Fibroblast of skin of left quadriceps (primary cell): ENCODE results near the gene GAL3ST2.
"Not testable (repeated sequence)": the region's sequence is repeated elsewhere in the genome, so short reads cannot be mapped to it uniquely, and the experiment has no call there.

ENCODE experiments used
- DNase-seq, 2 experiments: peaks; one replicate each; pipeline ENCODE4 v3.0.0-alpha.2; 2013; ENCODE audit warnings: low read depth in 2 of 2

GAL3ST2 gene

DNA sequence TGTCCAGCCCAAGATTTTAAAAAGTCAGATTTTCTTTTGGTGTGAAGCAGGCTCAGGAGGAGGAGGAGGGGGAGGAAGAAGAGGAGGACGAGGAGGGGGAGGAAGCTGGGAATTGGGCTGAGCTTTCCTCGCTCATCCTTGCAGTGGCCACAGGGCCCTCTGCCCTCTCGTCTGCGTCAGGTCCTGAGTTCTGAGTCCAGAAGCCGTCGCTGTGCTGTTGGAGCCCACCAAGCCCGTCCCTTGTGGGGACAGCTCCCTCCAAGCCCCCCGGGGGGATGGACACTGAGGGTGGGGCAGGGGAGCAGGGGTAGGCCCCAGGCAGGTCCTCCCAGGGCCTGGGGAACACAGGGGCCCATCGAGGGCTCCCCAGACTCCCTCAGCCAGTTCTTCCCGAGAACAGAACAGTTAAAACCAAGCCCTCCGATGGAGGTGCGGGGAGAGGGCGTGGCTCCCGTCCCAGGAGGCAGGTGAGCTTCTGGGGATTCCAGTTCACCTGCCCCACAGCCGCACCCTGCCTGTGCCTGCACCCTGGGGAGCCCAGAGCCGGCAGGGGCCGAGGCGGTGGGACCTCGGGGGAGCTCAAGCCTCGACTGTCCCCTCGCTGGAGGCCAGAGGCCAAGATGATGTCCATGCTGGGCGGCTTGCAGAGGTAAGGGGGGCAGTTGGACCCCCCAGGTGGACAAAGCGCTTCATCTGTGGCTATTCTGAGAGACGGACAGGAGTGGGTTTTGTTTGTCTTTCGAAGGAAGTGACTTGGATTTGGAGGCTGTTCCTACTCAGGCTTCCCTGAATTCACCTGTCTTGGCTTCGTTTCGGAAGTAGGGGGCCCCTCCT is at the start of gene GAL3ST2:
GAL3ST2 (plus strand) TSS at position 487 of the 834 bp plus-strand sequence; CDS start at position 621, 134 bp downstream.
- DNase-seq: no peak

DNA sequence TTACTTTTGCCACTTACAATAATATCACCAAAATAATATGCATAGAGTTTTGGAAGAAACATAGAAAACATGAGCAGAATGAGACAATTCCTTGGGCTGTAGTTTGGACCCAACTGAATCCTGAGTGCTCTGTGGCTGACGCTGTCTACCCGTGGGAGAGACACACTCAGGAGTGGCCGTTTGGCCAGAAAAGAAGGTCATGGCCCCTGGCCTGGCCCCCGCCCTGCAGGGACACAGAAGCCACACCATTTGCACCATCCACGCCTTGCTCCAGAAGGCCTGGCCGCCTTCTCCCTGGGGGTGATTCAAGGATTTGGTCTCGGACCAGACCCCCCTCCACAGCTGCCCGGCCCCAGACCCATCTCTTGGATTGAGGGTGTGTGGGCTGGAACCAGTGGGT is 48.6 kb upstream of the GAL3ST2 start:
- DNase-seq: no peak

DNA sequence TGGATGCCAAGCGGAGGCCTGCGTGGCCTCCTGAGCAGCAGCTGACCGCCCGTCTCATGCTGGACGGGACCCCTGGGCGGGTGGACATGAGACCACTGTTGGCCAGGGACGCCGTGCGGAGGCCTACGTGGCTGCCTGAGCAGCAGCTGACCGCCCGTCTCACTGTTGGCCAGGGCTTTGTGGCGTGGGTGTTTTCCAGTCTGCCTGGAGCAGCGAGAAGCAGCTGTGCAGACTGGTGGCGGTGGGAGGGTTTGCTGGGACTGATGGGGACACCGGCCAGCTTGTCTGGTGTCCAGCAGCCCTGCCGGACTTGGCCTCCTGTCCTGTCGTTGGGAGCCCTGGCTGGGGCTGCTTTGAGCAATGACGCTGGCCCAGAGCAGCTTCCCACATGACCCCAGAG is 48.0 kb upstream of the GAL3ST2 start:
- no peak for DNase-seq

DNA sequence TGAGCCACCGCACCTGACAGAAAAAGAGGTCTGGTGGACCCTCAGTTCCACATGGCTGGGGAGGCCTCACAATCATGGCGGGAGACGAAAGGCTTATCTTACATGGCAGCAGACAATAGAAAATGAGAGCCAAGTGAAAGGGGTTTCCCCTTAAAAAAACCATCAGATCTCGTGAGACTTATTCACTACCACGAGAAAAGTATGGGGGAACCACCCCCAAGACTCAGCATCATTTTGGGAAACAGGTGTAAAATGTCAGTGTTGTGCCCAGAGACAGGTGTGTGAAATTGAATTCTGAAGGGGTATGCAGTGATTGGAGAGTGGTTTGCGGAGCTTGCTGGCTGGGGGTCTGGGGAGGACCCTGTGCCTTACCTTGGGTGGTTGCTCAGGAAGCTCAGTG is 46.8 kb upstream of the GAL3ST2 start:
- no peak for DNase-seq

DNA sequence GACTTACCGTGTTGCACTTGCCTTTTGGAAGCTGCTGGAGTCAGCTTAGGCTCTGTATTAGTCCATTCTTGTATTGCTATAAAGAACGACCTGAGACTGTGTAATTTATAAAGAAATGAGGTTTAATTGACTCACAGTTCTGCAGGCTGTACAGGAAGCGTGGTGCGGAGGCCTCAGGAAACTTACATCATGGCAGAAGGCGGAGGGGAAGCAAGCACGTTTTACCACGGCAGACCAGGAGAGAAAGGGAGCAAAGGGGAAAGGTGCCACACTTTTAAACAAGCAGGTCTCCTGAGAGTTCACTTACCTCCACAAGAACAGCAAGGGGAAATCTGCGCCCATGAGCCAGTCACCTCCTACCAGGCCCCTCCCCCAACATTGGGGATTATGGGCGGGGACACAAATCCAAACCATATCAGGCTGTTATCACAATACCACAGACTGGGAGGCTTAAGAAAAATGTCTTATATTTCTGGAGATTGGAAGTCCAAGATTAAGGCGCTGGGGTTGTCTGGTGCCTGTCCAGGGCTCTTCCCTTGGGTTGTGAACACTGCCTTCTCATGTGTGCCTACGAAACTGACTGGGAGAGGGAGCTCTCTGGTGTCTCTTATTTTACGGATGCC is 45.8 kb upstream of the GAL3ST2 start:
- DNase-seq: no peak

DNA sequence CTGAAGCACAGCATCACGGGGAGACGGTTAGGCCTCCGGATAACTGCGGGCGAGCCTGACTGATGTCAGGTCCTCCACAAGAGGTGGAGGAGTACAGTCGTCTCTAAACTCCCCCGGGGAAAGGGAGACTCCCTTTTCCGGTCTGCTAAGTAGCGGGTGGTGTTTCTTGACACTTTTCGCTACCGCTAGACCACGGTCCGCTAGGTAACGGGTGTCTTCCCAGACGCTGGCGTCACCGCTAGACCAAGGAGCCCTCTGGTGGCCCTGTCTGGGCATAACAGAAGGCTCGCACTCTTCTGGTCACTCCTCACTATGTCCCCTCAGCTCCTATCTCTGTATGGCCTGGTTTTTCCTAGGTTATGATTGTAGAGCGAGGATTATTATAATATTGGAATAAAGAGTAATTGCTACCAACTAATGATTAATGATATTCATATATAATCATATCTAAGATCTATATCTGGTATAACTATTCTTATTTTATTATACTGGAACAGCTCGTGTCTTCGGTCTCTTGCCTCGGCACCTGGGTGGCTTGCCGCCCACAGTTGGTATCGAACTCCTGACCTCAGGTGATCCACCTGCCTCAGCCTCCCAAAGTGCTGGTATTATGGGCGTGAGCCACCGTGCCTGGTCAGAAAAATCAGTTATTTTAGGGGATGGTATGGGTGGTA is 44.0 kb upstream of the GAL3ST2 start:
- not testable (repeated sequence) for DNase-seq

DNA sequence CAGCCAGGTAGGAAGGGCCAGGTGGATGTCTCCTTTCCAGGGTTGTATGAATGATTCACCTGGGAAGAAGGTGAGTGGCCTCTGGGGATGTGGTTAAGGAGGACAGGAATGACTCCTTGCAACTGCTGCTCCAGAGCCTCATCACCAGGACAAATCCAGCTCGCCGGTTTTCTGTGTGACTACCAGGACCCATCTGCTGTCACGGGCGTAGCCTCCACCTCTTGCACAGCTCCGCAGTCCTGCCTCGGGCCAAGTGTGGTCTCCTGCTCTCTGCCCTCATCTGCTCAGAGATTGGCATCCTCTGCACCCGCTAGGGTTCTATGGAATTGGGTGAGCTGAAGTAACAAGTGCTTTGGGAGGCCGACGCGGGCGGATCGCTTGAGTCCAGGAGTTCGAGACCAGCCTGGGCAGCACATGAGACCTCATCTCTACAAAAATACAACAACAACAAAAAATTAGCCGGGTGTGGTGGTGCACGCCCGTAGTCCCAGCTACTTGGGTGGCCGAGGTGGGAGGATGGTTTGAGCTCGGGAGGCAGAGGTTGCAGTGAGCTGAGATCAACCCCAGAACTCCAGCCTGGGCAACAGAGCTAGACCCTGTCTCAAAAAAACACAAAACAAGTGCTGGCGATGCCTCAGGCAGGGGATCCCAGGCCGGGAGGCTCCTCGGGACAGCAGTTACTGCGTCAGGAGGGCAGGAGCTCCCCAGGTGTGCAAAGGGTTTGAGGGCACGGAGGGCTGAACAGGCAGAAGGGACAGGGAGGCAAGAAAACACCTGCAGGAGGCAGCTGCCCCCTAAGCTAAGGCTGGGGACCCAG is 43.0 kb upstream of the GAL3ST2 start:
- DNase-seq: no peak

DNA sequence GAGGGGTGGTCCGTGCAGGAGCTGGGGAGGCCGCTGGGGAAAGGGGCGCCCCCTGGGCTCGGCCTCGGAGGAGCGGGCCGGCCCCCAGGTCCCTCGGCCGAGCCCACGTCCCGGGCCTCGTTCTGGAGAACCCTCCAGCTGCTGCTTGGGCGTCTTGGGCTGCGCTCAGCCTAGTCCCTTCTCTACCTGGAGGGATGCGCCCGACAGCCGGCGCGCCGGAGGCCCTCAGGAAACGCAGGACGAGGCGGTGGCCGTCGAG is 42.5 kb upstream of the GAL3ST2 start:
- no peak for DNase-seq

DNA sequence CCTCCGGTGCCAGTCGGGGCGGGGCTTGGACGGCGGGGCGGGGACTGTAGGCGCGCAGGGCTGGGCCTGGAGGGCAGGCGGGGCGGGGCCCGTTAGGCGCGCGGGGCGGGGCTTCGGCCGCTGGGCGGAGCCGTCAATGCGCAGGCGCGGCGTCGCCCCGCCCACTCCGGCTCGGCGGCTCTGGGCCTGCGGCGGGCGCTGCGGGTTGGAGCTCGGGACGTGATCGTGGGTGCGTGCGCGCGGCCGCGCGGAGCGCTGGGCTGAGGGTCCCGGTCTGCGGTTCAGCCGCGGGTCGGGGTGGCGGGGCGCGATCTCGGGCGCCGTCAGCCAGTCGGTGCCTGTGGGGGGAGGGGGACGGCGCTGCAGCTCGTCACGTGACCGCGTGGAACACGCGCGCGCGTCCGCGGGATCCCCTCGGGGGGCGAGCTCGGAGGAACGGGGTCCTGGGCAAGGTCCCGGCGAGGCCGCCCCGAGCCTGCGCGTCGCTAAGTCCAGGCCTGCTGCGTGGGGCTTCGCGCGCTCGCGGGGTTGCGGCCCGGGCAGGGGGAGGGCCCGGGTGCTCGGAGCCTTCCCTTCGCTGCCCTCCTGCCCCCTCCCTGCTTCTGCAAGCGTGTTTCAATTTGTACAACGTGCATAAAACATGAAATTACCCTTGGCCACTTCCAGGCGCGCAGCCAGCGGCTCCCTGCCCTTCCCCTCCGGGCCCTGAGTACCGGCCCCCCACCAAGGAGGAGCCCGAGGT is 42.0 kb upstream of the GAL3ST2 start, which contains the start of gene D2HGDH:
D2HGDH (plus strand) TSS at position 164 of the 742 bp plus-strand sequence. CDS start 595 bp downstream, outside the sequence.
- peak; percentile 62 to 64 for DNase-seq

DNA sequence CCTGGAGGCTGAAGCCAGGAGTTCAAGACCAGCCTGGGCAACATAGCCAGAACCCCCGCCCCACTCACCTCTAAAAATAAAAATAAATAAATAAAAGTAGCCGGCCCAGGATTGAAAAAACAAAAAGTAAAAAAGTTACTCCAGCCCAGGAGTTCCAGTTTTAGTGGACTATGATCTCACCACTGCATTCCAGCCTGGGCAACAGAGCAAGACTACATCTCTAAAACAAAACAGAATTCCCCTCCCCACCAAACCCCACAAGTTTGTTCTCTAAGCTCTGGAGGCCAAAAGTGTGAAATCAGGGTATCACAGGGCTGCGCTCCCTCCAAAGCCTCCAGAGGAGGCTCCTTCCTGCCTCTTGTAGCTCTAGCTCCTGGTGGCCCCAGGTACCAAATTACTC is 40.5 kb upstream of the GAL3ST2 start:
- no peak for DNase-seq

DNA sequence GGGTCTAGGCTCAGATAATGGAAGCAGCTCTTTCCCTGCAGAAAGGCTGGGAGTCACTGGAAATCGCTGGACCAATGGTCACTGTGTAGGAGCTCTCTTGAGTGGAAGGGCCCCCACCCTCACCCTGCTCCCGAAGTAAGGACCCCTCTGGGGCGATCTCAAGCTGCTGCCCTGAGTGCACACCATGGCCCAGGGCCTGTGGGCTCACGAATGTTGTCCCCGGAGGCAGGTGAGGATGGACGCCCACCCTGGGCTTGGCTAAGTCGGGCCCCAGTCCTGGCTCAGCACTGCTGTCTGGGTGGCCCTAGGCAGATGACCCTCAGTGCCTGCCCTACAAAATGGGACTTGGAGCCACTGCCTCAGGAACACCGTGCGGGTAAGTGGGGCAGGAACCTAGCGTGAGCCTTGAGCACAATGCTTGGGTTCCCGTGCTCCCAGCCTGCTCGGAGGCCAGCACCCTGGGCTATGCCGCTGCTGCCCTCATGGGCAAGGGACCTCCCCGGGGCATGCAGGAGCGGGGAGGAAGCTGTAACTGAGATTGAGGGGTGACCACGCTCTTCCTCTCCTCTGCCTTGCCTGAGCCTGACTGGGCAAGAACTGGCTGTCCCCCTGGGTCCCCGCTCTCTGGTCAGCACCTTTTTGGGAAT is 38.5 kb upstream of the GAL3ST2 start:
- DNase-seq: no peak

DNA sequence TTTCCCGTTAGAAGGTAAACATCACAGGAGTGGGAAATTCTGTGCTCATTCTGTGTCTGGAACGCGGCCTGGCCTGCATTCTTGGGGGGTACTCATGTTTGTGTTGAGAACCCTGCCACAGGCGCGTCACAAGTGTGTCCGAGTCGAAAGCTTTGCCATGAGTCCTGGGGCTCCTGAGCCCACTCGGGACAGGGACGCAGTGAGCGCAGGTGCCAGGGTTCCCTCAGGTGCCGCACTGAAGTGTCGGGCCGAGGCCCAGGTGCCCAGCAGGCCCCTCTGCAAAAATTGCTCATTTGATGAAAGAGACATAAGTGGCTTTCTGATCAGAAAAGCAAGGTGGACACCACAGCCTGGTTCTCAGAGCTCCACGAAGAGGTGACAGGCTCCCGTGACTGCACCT is 37.4 kb upstream of the GAL3ST2 start:
- no peak for DNase-seq

DNA sequence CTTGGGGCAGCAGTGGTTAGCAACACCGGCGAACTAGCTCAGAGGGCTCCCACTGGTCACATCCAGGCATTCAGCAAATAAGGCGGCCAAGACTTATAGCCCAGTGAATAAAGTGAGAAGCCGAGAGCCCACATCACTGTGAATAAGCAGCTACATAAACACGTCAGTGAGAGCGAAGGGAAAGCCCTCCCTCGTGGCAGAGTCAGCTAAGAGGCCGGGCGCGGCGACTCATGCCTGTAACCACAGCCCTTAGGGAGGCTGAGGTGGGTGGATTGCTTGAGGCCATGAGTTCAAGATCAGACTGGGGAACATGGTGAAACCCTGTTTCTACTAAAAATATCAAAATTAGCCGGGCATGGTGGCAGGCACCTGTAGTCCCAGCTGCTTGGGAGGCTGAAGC is 37.0 kb upstream of the GAL3ST2 start:
- DNase-seq: no peak

DNA sequence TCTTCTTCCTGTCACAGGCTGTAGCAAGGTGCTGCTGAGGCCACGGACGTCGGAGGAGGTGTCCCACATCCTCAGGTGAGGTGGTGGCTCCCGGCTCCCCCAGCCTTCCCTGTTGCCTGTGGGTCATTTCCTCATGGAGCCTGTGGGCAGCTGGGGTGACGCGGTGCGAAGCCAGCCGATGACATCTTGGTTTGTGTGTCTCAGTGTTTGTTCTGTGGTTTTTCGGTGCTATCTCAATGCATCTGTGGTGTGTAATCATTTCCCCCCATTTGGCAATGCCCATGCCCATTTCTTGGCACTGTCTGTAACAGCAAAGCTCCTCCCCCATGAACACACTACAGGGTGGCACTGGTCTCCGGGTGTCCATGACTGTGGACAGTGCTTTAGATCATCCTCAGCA is 35.6 kb upstream of the GAL3ST2 start:
- no peak for DNase-seq

DNA sequence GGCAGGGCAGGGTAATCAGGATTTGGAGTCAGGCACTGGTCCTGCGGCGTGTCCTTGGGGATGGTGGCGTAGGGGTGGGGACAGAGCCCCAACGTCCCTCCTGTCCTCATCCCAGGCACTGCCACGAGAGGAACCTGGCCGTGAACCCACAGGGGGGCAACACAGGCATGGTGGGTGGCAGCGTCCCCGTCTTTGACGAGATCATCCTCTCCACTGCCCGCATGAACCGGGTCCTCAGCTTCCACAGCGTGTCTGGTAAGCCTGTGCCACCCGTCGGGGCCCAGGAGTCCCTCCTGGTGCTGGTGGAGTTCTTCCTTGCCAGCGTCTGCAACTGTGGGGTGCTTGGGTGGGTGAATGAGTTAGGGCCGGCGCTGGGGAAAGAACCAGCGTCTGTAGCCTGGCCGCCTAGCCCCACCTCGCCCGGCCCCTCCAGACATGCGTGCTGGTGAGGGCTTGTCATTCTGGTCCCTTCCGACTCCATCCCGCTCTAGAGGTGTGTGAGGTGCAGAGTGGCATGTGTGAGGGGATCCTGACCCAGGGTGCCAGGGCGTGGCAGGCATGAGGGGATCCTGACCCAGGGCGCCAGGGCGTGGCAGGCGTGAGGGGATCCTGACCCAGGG is 34.2 kb upstream of the GAL3ST2 start:
- no peak for DNase-seq

DNA sequence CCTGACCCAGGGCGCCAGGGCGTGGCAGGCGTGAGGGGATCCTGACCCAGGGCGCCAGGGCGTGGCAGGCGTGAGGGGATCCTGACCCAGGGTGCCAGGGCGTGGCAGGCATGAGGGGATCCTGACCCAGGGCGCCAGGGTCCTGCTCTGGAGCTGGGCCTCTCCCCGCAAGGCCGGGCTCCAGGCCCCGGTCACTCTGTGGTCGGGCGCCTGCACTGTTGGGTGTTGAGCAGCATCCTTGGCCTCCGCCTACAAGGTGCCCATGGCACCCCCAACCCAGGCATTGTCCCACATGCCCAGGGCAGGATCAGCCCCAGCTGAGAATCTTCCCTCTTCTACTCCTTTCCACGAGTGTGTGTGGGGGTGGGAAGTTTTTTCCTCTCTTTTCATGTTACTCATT is 33.6 kb upstream of the GAL3ST2 start:
- DNase-seq: not testable (repeated sequence)

DNA sequence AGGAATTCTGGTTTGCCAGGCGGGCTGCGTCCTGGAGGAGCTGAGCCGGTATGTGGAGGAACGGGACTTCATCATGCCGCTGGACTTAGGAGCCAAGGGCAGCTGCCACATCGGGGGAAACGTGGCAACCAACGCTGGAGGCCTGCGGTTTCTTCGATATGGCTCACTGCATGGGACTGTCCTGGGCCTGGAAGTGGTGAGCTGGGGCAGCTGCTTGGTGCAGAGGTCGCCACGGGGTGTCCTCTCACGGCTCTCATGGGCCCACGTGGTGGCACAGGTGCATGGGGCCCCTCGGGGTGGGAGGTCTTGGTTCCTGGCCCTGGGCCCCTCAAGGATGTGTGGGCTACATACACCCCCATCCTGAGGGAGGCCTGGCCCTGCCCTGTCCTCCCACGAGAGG is 33.0 kb upstream of the GAL3ST2 start:
- DNase-seq: no peak

DNA sequence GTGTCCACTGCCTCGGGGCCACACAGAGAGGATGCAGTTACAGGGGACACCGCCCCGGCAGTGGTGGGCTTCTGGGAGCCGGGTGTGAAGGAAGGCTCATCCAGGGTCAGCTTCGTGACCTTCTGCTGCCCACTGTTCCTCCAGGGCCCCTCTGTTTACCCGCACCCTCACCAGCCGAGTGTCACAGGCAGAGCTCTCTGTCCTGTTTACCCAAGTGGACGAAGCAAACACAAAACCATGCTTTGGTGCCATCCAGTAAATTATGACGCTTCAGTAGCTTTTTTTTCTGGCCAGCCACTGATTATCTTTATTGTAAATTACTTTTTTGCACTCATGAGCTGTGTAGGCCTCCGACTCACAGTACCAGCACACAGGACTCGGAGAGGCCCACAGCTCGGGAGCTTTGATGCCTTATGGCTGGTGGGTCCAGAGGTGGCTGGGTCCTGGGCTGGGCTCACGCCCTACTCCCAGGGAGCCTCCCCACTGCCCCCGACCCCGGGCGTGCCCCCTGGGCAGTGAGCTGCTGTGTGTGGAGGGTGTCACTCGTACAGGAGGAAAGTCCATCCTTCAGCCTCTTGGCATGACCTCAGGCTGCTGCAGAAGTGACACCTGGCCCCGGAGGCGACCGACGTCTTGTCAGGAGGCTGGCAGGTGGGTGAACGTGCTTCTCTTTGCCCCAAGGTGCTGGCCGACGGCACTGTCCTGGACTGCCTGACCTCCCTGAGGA is 32.4 kb upstream of the GAL3ST2 start:
- no peak for DNase-seq

DNA sequence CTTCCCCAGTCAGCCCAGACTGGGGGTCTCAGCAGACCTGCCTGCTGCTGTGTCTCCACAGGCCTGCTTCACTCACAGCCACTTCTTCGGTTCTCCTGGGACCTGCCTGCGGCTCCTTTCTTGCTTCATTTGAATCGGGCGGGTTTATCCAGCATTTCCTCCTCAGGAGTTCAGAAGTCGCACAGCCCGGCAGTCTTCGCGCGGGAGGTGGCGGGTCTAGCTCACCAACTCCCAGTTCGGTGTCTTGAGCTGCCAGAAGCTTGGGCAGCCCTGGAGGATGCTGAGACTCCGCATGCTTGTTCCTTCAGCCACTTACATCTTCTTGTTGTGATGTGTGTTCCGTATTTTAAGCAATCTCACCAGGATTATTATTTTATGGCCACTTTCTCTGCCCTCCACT is 31.3 kb upstream of the GAL3ST2 start:
- no peak for DNase-seq

DNA sequence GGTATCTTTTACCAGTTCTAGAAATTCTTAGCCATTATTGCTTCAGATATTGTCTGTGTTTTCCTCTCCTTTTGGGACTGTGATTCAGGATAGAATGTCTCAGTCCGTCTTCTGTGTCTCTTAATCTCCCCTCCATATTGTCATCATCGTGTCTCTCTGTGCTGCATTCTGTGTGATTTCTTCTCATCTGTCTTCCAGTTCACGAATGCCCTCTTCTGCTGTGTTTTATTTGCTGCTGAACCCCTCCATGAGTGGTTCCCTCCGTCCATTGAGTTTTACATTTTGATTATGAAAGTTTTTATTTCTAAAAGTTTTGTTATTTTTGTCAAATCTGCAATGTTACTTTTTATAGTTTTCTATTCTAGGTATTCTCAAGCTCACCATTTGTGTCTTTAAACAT is 30.5 kb upstream of the GAL3ST2 start:
- no peak for DNase-seq
